ENCODE data around the gene ZNF341. TPM values are rescaled to one million over a fixed set of nuclear protein-coding genes. Genes with fewer than 3 reads are reported as not detected.

The ZNF341 gene
- total and polyA plus RNA-seq, 9 of the 15 experiments (the other 6 are each of a cell fraction or from before 2014, with no cell fraction given) = 0.08 to 2.6 (median 1.0) TPM

GRCh38 chr20:33719989-33720709 lies 11.6 kb upstream of the ZNF341 start, which contains the start of gene PXMP4 (continued):
- TF ChIP-seq ZBTB5 (IDR thresholded peaks at IDR 0.05) (no peak), CCAR2 (IDR thresholded peaks at IDR 0.05; ENCODE audit: low read depth, low read length) (no peak), NFYB (IDR thresholded peaks at IDR 0.05; ENCODE audit: extremely low read depth, insufficient read length) (peak; percentile 86), CBX1 (IDR thresholded peaks at IDR 0.05; ENCODE audit: low read depth) (0 out of 2 replicates have a peak, but pooled peaks have one; percentile 65), CHD2 (IDR thresholded peaks at IDR 0.05; ENCODE audit: low read depth, low read length) (peak; percentile 90), TAF9B (IDR thresholded peaks at IDR 0.05; ENCODE audit: partially characterized antibody) (no peak), ZSCAN29 (IDR thresholded peaks at IDR 0.05) (no peak), FOXJ2 (tag; IDR thresholded peaks at IDR 0.05) (no peak), ZNF197 (CRISPR knock-in tag; IDR thresholded peaks at IDR 0.05; ENCODE audit: low read depth) (no peak), GABPA (tag; conservative IDR thresholded peaks at IDR 0.05; ENCODE audit: low read depth) (0 out of 2 replicates have a peak, but pooled peaks have one; percentile 29), ESRRA (IDR thresholded peaks at IDR 0.05; ENCODE audit: borderline replicate concordance, low read depth) (no peak; the same call in 1 of the 2 replicates), ZFP1 (CRISPR knock-in tag; IDR thresholded peaks at IDR 0.05) (no peak), CEBPG (CRISPR knock-in tag; IDR thresholded peaks at IDR 0.05) (no peak), CEBPG (tag; conservative IDR thresholded peaks at IDR 0.05 in 1 of 2, IDR thresholded peaks at IDR 0.05 in 1 of 2) (no peak), ZC3H11A (IDR thresholded peaks at IDR 0.05; ENCODE audit: low read depth, low read length) (no peak), DLX4 (CRISPR knock-in tag; IDR thresholded peaks at IDR 0.05) (no peak), FUS (optimal IDR thresholded peaks at IDR 0.05; ENCODE audit: low read depth, low read length) (no peak), ZNF384 (IDR thresholded peaks at IDR 0.05; ENCODE audit: low read depth, low read length) (no peak), SMAD4 (CRISPR knock-in tag; conservative IDR thresholded peaks at IDR 0.05) (no peak; the same call in 1 of the 2 replicates), GTF2F1 (IDR thresholded peaks at IDR 0.05; ENCODE audit: low read depth, low read length) (no peak), U2AF2 (optimal IDR thresholded peaks at IDR 0.05; ENCODE audit: low read depth, low read length) (no peak), STAG1 (CRISPR knock-in tag; IDR thresholded peaks at IDR 0.05; ENCODE audit: borderline replicate concordance) (no peak; the same call in 1 of the 2 replicates), ZNF696 (CRISPR knock-in tag; conservative IDR thresholded peaks at IDR 0.05) (no peak), USF2 (CRISPR knock-in tag; IDR thresholded peaks at IDR 0.05) (no peak), BACH1 (tag; IDR thresholded peaks at IDR 0.05) (0 out of 2 replicates have a peak, but pooled peaks have one; percentile 46), ZBTB8A (IDR thresholded peaks at IDR 0.05; ENCODE audit: partially characterized antibody) (no peak), HOXB6 (CRISPR knock-in tag; IDR thresholded peaks at IDR 0.05; ENCODE audit: borderline replicate concordance) (no peak), MCM2 (IDR thresholded peaks at IDR 0.05; ENCODE audit: low read depth) (no peak)

Data from K562 (cell line).